Fibroblast of the aortic adventitia (primary cell): ENCODE data around the gene RNF151. TPM values are rescaled to one million over a fixed set of nuclear protein-coding genes. Genes with fewer than 3 reads are reported as not detected.
"Not testable (repeated sequence)": the region's sequence is repeated elsewhere in the genome, so short reads cannot be mapped to it uniquely, and the experiment has no call there.

Experiments used
- DNase-seq: peaks from one replicate; pipeline ENCODE4 v3.0.0-alpha.2; 2010; ENCODE audit warnings: low read depth
- H3K4me3 ChIP-seq: 2 replicates; pipeline ENCODE4 v1.5.1; 2011; ENCODE audit warnings: low read depth, mild to moderate bottlenecking, control low read depth, low read length, moderate library complexity
- CTCF ChIP-seq: IDR thresholded peaks from 2 replicates; pipeline ENCODE4 v1.5.1; 2011; ENCODE audit warnings: mild to moderate bottlenecking, low read length, control low read depth, inconsistent platforms; ENCODE audit not compliant: insufficient read depth
- total RNA-seq: library from RNA; depleted of rRNA; stranded (reverse); fragments of >200 nt; gene quantifications from 2 replicates; pipeline ENCODE4 v1.2.3, GENCODE V29; 2012; ENCODE audit warnings: low replicate concordance

The RNF151 gene
- total RNA-seq, result not detected in 2 replicates

GRCh38 chr16:1966460-1966859 is at the start of gene RNF151:
Gene RNF151, plus strand, starts transcription at chr16:1966856. Its CDS starts 26 bp downstream, at chr16:1966882.
- peak within 1 kb of the TSS; percentile 92 for H3K4me3 ChIP-seq
- no peak for DNase-seq
- no peak for TF ChIP-seq CTCF

- H3K4me3 ChIP-seq, result no peak overlapping the region
- TF ChIP-seq CTCF, result no peak
- no peak for DNase-seq
Measured at GRCh38 chr16:1917056-1917664, 49.5 kb upstream of the RNF151 start.

- no peak for DNase-seq
- TF ChIP-seq CTCF, result no peak
- no peak overlapping the region for H3K4me3 ChIP-seq
Measured at GRCh38 chr16:1917665-1918350, 48.8 kb upstream of the RNF151 start.

- no peak within 1 kb of the TSS for H3K4me3 ChIP-seq
- DNase-seq, result no peak
- no peak for TF ChIP-seq CTCF
Measured at GRCh38 chr16:1918351-1919326, 48.0 kb upstream of the RNF151 start, which contains the start of gene HS3ST6. Gene HS3ST6, minus strand, starts transcription at chr16:1918415. Its CDS starts 92 bp downstream, at chr16:1918323.

GRCh38 chr16:1919327-1919998 is 47.2 kb upstream of the RNF151 start:
- no peak for DNase-seq
- H3K4me3 ChIP-seq, result no peak overlapping the region
- TF ChIP-seq CTCF, result no peak

- H3K4me3 ChIP-seq, DNase-seq: not testable (repeated sequence)
Measured at GRCh38 chr16:1920122-1920521, 46.5 kb upstream of the RNF151 start.
